ENCODE results near the gene EPS8L3. TPM values are rescaled to one million over a fixed set of nuclear protein-coding genes. Genes with fewer than 3 reads are reported as not detected.

The EPS8L3 gene
- total RNA-seq, 3 donors from 2014 or later (not counting 1 experiment from before 2014, with no cell fraction given) = 0.47 TPM; not detected in 2

- no peaks in the 10 kb centered on the region for H3K36me3 ChIP-seq (ENCODE audit: control insufficient read depth, insufficient read depth, low read length)
- peaks cover 2 to 5% of the 10 kb centered on the region in 2 donors for H3K27me3 Mint-ChIP-seq (ENCODE audit: low read depth in 2 of 2)
- H3K27me3 ChIP-seq (ENCODE audit: control insufficient read depth, insufficient read depth, low read length) = no peaks in the 10 kb centered on the region
- H3K9me3 ChIP-seq (ENCODE audit: control insufficient read depth, insufficient read depth, low read length) = no peaks in the 10 kb centered on the region
- no peaks in the 10 kb centered on the region for H3K4me1 ChIP-seq (ENCODE audit: control insufficient read depth, insufficient read depth, low read length)
- ATAC-seq (no peak), DNase-seq (no peak)
- H3K27ac ChIP-seq (ENCODE audit: low read length) = no peak overlapping the region
- 65% methylated on average over 5 of the region's 5 CpGs for WGBS (ENCODE audit: insufficient coverage)
- no peak overlapping the region for H3K4me3 ChIP-seq (ENCODE audit: low read length)
- no peaks in the 10 kb centered on the region for H3K4me1 Mint-ChIP-seq
- H3K9me3 Mint-ChIP-seq = no peaks in the 10 kb centered on the region
- H3K27ac Mint-ChIP-seq = no peak overlapping the region
- TF ChIP-seq, protein P1, sequence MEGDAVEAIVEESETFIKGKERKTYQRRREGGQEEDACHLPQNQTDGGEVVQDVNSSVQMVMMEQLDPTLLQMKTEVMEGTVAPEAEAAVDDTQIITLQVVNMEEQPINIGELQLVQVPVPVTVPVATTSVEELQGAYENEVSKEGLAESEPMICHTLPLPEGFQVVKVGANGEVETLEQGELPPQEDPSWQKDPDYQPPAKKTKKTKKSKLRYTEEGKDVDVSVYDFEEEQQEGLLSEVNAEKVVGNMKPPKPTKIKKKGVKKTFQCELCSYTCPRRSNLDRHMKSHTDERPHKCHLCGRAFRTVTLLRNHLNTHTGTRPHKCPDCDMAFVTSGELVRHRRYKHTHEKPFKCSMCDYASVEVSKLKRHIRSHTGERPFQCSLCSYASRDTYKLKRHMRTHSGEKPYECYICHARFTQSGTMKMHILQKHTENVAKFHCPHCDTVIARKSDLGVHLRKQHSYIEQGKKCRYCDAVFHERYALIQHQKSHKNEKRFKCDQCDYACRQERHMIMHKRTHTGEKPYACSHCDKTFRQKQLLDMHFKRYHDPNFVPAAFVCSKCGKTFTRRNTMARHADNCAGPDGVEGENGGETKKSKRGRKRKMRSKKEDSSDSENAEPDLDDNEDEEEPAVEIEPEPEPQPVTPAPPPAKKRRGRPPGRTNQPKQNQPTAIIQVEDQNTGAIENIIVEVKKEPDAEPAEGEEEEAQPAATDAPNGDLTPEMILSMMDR (IDR thresholded peaks at IDR 0.05) = no peak
- intact Hi-C loops (cut with micrococcal nuclease) = no loop called here
- H3K36me3 Mint-ChIP-seq = no peaks in the 10 kb centered on the region
- no peak overlapping the region for H3K4me3 Mint-ChIP-seq
Measured at GRCh38 chr1:109719337-109719837, 44.3 kb downstream of the EPS8L3 start.

GRCh38 chr1:109718495-109718894, 45.2 kb downstream of the EPS8L3 start:
- 93% methylated on average over 2 of the region's 2 CpGs for WGBS (ENCODE audit: insufficient coverage)
- ATAC-seq (no peak), DNase-seq (no peak)
- TF ChIP-seq, protein P1 (IDR thresholded peaks at IDR 0.05) = no peak
- Mint-ChIP-seq H3K9me3 (no peaks in the 10 kb centered on the region), H3K36me3 (no peaks in the 10 kb centered on the region), H3K4me1 (no peaks in the 10 kb centered on the region), H3K27ac (no peak overlapping the region), H3K4me3 (no peak overlapping the region), H3K27me3 (ENCODE audit: low read depth in 2 of 2) (peaks cover 9 to 10% of the 10 kb centered on the region in 2 donors)
- Histone ChIP-seq H3K27me3 (ENCODE audit: control insufficient read depth, insufficient read depth, low read length) (no peaks in the 10 kb centered on the region), H3K9me3 (ENCODE audit: control insufficient read depth, insufficient read depth, low read length) (no peaks in the 10 kb centered on the region), H3K4me3 (ENCODE audit: low read length) (no peak overlapping the region), H3K27ac (ENCODE audit: low read length) (no peak overlapping the region), H3K36me3 (ENCODE audit: control insufficient read depth, insufficient read depth, low read length) (no peaks in the 10 kb centered on the region), H3K4me1 (ENCODE audit: control insufficient read depth, insufficient read depth, low read length) (no peaks in the 10 kb centered on the region)
- intact Hi-C loops (cut with micrococcal nuclease) = no loop called here

- Mint-ChIP-seq H3K9me3 (no peaks in the 10 kb centered on the region), H3K27me3 (ENCODE audit: low read depth in 2 of 2) (peaks cover 9 to 10% of the 10 kb centered on the region in 2 donors), H3K36me3 (no peaks in the 10 kb centered on the region), H3K4me1 (no peaks in the 10 kb centered on the region), H3K4me3 (no peak overlapping the region), H3K27ac (no peak overlapping the region)
- H3K4me1 ChIP-seq (ENCODE audit: control insufficient read depth, insufficient read depth, low read length) = no peaks in the 10 kb centered on the region
- no peaks in the 10 kb centered on the region for H3K9me3 ChIP-seq (ENCODE audit: control insufficient read depth, insufficient read depth, low read length)
- intact Hi-C loops (cut with micrococcal nuclease) = no loop called here
- ATAC-seq (no peak), DNase-seq (no peak)
- H3K27me3 ChIP-seq (ENCODE audit: control insufficient read depth, insufficient read depth, low read length) = no peaks in the 10 kb centered on the region
- no peak overlapping the region for H3K27ac ChIP-seq (ENCODE audit: low read length)
- TF ChIP-seq, protein P1 (IDR thresholded peaks at IDR 0.05) = no peak
- no peaks in the 10 kb centered on the region for H3K36me3 ChIP-seq (ENCODE audit: control insufficient read depth, insufficient read depth, low read length)
- 96% methylated on average over 5 of the region's 5 CpGs for WGBS (ENCODE audit: insufficient coverage)
- no peak overlapping the region for H3K4me3 ChIP-seq (ENCODE audit: low read length)
Measured at GRCh38 chr1:109717729-109718128, 46.0 kb downstream of the EPS8L3 start.

GRCh38 chr1:109716570-109717090, 47.1 kb downstream of the EPS8L3 start:
- H3K27ac ChIP-seq (ENCODE audit: low read length) = no peak overlapping the region
- intact Hi-C loops (cut with micrococcal nuclease) = no loop called here
- H3K27ac Mint-ChIP-seq = no peak overlapping the region
- peaks cover 7% of the 10 kb centered on the region for H3K4me1 ChIP-seq (ENCODE audit: control insufficient read depth, insufficient read depth, low read length)
- no peaks in the 10 kb centered on the region for H3K4me1 Mint-ChIP-seq
- no peak overlapping the region for H3K4me3 ChIP-seq (ENCODE audit: low read length)
- no peaks in the 10 kb centered on the region for H3K9me3 ChIP-seq (ENCODE audit: control insufficient read depth, insufficient read depth, low read length)
- no peaks in the 10 kb centered on the region for H3K9me3 Mint-ChIP-seq
- H3K27me3 Mint-ChIP-seq (ENCODE audit: low read depth in 2 of 2) = peaks cover 9 to 10% of the 10 kb centered on the region in 2 donors
- 94% methylated on average over 3 of the region's 3 CpGs for WGBS (ENCODE audit: insufficient coverage)
- no peak for DNase-seq
- no peaks in the 10 kb centered on the region for H3K36me3 Mint-ChIP-seq
- no peak for ATAC-seq
- no peaks in the 10 kb centered on the region for H3K36me3 ChIP-seq (ENCODE audit: control insufficient read depth, insufficient read depth, low read length)
- H3K27me3 ChIP-seq (ENCODE audit: control insufficient read depth, insufficient read depth, low read length) = peaks cover 9% of the 10 kb centered on the region
- no peak overlapping the region for H3K4me3 Mint-ChIP-seq
- TF ChIP-seq, protein P1 (IDR thresholded peaks at IDR 0.05) = no peak

Data from natural killer cell (primary cell).